ENCODE data around the gene PPP1R12C. TPM values are rescaled to one million over a fixed set of nuclear protein-coding genes. Genes with fewer than 3 reads are reported as not detected.

PPP1R12C gene
- total and polyA plus RNA-seq, 2 experiments from 2014 or later, result 69.7 to 74.5 TPM

DNA sequence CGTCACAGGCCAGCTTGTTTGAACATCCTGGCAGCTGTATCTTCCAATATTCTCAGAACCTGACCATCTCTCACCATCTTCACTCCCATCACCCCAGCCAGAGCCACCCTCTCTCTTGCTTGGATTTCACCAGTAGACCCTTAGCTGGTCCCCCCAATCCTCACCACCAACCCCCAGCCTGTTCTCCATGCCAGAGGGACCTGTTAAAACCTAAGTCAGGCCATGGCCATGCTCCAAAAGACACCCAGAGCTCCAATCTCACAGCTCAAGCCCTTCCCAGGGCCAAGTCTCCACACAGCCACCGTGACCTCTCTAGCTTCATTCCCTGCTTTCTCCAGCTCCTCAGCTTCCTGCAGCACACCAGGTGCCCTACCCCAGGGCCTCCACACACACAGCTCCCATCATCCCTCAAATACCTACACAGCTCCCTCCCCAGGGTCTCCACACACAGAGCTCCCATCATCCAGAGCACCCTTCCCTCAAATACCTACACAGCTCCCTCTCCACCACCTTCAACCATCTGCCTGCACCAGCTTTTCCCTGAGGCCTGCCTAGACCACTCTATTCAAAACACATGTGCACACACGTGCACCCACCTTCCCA is 28.0 kb downstream of the PPP1R12C start:
- no peak overlapping the region for H2AFZ ChIP-seq
- TF ChIP-seq EZH2phosphoT487 (IDR thresholded peaks at IDR 0.05; ENCODE audit: low read depth, severe bottlenecking, unreplicated experiment) (no peak), EZH2 (IDR thresholded peaks at IDR 0.05; ENCODE audit: borderline replicate concordance) (no peak)
- TF ChIP-seq, protein P1, sequence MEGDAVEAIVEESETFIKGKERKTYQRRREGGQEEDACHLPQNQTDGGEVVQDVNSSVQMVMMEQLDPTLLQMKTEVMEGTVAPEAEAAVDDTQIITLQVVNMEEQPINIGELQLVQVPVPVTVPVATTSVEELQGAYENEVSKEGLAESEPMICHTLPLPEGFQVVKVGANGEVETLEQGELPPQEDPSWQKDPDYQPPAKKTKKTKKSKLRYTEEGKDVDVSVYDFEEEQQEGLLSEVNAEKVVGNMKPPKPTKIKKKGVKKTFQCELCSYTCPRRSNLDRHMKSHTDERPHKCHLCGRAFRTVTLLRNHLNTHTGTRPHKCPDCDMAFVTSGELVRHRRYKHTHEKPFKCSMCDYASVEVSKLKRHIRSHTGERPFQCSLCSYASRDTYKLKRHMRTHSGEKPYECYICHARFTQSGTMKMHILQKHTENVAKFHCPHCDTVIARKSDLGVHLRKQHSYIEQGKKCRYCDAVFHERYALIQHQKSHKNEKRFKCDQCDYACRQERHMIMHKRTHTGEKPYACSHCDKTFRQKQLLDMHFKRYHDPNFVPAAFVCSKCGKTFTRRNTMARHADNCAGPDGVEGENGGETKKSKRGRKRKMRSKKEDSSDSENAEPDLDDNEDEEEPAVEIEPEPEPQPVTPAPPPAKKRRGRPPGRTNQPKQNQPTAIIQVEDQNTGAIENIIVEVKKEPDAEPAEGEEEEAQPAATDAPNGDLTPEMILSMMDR (IDR thresholded peaks at IDR 0.05; ENCODE audit: poor library complexity), result no peak
- no peaks in the 10 kb centered on the region for H3K36me3 ChIP-seq (replicated peaks; ENCODE audit: insufficient read depth, low read depth)
- H3K27me3 ChIP-seq, result peaks cover 13% of the 10 kb centered on the region
- H3K4me2 ChIP-seq, result no peak overlapping the region
- H3K9me3 ChIP-seq (ENCODE audit: low read depth), result no peaks in the 10 kb centered on the region
- DNase-seq (ENCODE audit: low spot score), result no peak
- 88% methylated on average over 3 of the region's 3 CpGs for WGBS (ENCODE audit: low lambda C conversion rate, missing lambda C conversion rate)
- peaks cover 14% of the 10 kb centered on the region for H3K4me1 ChIP-seq (ENCODE audit: insufficient read depth)
- no peaks in the 10 kb centered on the region for H3K9me2 ChIP-seq (replicated peaks; ENCODE audit: insufficient read depth)
- H3K27ac ChIP-seq, result no peak overlapping the region
- no peak overlapping the region for H3K4me3 ChIP-seq
- peaks cover 15% of the 10 kb centered on the region for H4K20me1 ChIP-seq (ENCODE audit: insufficient read depth, poor library complexity, severe bottlenecking)
- no peaks in the 10 kb centered on the region for H3K79me2 ChIP-seq

DNA sequence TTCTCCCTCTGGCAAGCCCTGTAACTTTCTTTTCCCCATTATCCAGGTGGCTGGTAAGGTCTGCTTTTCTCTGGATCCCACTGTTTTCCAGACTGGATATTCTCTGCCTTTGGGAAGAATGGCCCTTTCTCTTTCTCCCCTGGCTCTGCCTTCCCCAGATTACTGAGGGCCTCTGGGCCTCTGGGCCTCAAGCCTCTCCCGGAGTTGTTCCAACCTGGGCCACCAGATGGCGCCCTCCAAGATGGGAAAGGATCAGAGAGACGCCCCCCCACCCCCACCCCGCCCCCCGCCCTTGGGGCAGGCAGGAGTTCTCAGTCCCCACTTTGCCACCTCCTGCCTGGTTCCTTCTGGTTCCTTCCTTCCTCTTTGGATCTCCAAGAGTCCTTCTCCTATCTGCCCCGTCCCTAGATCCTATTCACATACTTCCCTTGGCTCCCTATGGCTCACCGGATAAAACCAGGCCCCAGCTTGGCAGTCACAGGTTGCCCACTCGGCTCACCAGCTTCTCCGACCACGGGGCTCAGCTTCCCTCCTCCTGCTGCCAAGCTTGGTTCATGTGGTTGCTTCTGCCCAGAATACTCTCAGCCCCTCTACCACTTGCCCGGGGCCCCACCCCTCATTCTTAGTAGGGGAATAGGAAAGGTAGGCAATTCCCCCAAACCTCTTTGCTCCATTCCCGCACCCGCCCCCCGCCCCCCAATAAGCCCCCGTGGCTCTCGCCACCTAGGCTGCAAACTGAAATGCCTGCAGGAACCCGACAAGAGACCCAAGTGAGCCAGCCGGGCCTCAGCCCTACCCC is 28.7 kb downstream of the PPP1R12C start:
- Histone ChIP-seq H3K4me2 (no peak overlapping the region), H3K27ac (no peak overlapping the region), H3K36me3 (replicated peaks; ENCODE audit: insufficient read depth, low read depth) (no peaks in the 10 kb centered on the region), H2AFZ (no peak overlapping the region), H3K27me3 (peaks cover 13% of the 10 kb centered on the region), H3K9me2 (replicated peaks; ENCODE audit: insufficient read depth) (no peaks in the 10 kb centered on the region), H3K4me1 (ENCODE audit: insufficient read depth) (peaks cover 14% of the 10 kb centered on the region), H3K79me2 (no peaks in the 10 kb centered on the region), H3K9me3 (ENCODE audit: low read depth) (no peaks in the 10 kb centered on the region), H3K4me3 (no peak overlapping the region), H4K20me1 (ENCODE audit: insufficient read depth, poor library complexity, severe bottlenecking) (peaks cover 15% of the 10 kb centered on the region)
- peak; percentile 85 for DNase-seq (ENCODE audit: low spot score)
- 70% methylated on average over 13 of the region's 18 CpGs for WGBS (ENCODE audit: low lambda C conversion rate, missing lambda C conversion rate)
- TF ChIP-seq, protein P1 (IDR thresholded peaks at IDR 0.05; ENCODE audit: poor library complexity), result peak; percentile 87
- TF ChIP-seq EZH2phosphoT487 (IDR thresholded peaks at IDR 0.05; ENCODE audit: low read depth, severe bottlenecking, unreplicated experiment) (no peak), EZH2 (IDR thresholded peaks at IDR 0.05; ENCODE audit: borderline replicate concordance) (no peak)

DNA sequence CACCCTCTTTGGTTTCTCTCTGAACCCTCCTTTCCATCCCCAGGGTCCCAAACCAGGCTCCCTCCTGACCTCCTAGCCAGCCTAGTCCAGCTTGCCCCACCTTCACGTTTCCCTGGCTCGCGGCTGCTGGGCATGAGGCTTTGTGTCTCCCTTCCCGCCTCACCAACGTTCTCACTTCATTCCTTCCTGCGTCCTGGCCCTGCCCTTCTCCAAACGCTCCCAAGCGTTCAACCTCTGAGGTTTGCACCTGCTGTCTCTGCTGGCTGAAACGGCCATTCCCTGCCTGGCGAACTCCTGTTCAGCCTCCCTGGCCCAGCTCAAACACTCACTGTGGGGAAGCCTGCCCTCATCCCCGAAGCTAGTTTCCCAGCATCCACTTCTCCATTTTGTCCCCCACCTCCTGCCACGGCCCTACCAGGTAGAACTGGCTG is 29.4 kb downstream of the PPP1R12C start:
- Histone ChIP-seq H3K27me3 (peaks cover 16% of the 10 kb centered on the region), H3K4me2 (peak overlapping the region; percentile 91), H4K20me1 (ENCODE audit: insufficient read depth, poor library complexity, severe bottlenecking) (peaks cover 15% of the 10 kb centered on the region), H3K79me2 (no peaks in the 10 kb centered on the region), H2AFZ (no peak overlapping the region), H3K4me1 (ENCODE audit: insufficient read depth) (peaks cover 14% of the 10 kb centered on the region), H3K9me3 (ENCODE audit: low read depth) (no peaks in the 10 kb centered on the region), H3K36me3 (replicated peaks; ENCODE audit: insufficient read depth, low read depth) (no peaks in the 10 kb centered on the region), H3K27ac (no peak overlapping the region), H3K4me3 (no peak overlapping the region), H3K9me2 (replicated peaks; ENCODE audit: insufficient read depth) (no peaks in the 10 kb centered on the region)
- TF ChIP-seq, protein P1 (IDR thresholded peaks at IDR 0.05; ENCODE audit: poor library complexity), result no peak
- TF ChIP-seq EZH2 (IDR thresholded peaks at IDR 0.05; ENCODE audit: borderline replicate concordance) (no peak), EZH2phosphoT487 (IDR thresholded peaks at IDR 0.05; ENCODE audit: low read depth, severe bottlenecking, unreplicated experiment) (no peak)
- 87% methylated on average over 12 of the region's 12 CpGs for WGBS (ENCODE audit: low lambda C conversion rate, missing lambda C conversion rate)
- DNase-seq (ENCODE audit: low spot score), result no peak

All from hepatocyte (in vitro differentiated cells).